ENCODE results near the gene USP54.

DNA sequence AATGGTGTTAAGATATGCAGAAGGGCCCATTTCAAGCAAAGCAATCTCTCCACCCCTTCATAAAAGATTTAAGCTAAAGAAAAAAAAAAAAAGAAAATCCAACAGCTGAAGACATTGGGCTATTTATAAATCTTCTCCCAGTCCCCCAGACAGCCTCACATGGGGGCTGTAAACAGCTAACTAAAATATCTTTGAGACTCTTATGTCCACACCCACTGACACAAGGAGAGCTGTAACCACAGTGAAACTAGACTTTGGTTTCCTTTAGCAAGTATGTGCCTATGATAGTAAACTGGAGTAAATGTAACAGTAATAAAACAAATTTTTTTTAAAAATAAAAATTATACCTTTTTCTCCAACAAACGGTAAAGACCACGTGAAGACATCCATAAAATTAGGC lies 123.9 kb downstream of the USP54 start:
- TF ChIP-seq, protein P1, sequence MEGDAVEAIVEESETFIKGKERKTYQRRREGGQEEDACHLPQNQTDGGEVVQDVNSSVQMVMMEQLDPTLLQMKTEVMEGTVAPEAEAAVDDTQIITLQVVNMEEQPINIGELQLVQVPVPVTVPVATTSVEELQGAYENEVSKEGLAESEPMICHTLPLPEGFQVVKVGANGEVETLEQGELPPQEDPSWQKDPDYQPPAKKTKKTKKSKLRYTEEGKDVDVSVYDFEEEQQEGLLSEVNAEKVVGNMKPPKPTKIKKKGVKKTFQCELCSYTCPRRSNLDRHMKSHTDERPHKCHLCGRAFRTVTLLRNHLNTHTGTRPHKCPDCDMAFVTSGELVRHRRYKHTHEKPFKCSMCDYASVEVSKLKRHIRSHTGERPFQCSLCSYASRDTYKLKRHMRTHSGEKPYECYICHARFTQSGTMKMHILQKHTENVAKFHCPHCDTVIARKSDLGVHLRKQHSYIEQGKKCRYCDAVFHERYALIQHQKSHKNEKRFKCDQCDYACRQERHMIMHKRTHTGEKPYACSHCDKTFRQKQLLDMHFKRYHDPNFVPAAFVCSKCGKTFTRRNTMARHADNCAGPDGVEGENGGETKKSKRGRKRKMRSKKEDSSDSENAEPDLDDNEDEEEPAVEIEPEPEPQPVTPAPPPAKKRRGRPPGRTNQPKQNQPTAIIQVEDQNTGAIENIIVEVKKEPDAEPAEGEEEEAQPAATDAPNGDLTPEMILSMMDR (IDR thresholded peaks at IDR 0.05), result no peak
- no peak for TF ChIP-seq POLR2A (IDR thresholded peaks at IDR 0.05)

All from breast epithelium (tissue), 3 donors.